ENCODE results near the gene CRYZ.

- TF ChIP-seq, protein P1, sequence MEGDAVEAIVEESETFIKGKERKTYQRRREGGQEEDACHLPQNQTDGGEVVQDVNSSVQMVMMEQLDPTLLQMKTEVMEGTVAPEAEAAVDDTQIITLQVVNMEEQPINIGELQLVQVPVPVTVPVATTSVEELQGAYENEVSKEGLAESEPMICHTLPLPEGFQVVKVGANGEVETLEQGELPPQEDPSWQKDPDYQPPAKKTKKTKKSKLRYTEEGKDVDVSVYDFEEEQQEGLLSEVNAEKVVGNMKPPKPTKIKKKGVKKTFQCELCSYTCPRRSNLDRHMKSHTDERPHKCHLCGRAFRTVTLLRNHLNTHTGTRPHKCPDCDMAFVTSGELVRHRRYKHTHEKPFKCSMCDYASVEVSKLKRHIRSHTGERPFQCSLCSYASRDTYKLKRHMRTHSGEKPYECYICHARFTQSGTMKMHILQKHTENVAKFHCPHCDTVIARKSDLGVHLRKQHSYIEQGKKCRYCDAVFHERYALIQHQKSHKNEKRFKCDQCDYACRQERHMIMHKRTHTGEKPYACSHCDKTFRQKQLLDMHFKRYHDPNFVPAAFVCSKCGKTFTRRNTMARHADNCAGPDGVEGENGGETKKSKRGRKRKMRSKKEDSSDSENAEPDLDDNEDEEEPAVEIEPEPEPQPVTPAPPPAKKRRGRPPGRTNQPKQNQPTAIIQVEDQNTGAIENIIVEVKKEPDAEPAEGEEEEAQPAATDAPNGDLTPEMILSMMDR (conservative IDR thresholded peaks at IDR 0.05), result no peak
- TF ChIP-seq ZFX (IDR thresholded peaks at IDR 0.05), result no peak
These were observed 44.7 kb upstream of the CRYZ start for GRCh38 chr1:74777525-74777924.

Measured in C4-2B (cell line).